ENCODE data around the gene BTNL3.

DNA sequence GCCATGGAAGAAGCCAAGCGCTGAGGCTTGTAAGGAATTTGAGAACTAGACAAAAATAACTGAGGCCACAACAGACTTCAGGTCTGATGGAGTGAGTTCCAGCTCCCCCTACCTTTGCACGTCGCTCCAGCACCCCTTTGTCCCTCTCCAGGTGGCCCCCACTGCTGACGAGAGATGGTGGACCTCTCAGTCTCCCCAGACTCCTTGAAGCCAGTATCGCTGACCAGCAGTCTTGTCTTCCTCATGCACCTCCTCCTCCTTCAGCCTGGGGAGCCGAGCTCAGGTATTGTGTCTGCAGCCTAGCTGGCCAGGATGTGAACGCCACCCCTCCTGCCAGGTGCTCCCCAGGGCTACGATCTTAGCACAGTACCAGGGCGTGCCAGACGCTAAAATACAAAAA, 56.7 kb downstream of the BTNL3 start:
- TF ChIP-seq JUN (CRISPR knock-in tag; IDR thresholded peaks at IDR 0.05): no peak
- no peak for TF ChIP-seq ESRRA (CRISPR knock-in tag; IDR thresholded peaks at IDR 0.05; ENCODE audit: borderline replicate concordance)
- TF ChIP-seq, protein P1, sequence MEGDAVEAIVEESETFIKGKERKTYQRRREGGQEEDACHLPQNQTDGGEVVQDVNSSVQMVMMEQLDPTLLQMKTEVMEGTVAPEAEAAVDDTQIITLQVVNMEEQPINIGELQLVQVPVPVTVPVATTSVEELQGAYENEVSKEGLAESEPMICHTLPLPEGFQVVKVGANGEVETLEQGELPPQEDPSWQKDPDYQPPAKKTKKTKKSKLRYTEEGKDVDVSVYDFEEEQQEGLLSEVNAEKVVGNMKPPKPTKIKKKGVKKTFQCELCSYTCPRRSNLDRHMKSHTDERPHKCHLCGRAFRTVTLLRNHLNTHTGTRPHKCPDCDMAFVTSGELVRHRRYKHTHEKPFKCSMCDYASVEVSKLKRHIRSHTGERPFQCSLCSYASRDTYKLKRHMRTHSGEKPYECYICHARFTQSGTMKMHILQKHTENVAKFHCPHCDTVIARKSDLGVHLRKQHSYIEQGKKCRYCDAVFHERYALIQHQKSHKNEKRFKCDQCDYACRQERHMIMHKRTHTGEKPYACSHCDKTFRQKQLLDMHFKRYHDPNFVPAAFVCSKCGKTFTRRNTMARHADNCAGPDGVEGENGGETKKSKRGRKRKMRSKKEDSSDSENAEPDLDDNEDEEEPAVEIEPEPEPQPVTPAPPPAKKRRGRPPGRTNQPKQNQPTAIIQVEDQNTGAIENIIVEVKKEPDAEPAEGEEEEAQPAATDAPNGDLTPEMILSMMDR (IDR thresholded peaks at IDR 0.05): no peak
- no peak for TF ChIP-seq TCF7 (CRISPR knock-in tag; IDR thresholded peaks at IDR 0.05; ENCODE audit: low read depth)

Data from WTC11 (cell line).